Measurements from ENCODE around the gene COX4I2. TPM values are rescaled to one million over a fixed set of nuclear protein-coding genes. Genes with fewer than 3 reads are reported as not detected.

Gene COX4I2
- not detected in 5 replicates for total RNA-seq (2022; extraction: Qiagen RNA extraction; ENCODE audit: low read depth)

GRCh38 chr20:31637660-31638059 is at the start of gene COX4I2:
TSS of gene COX4I2 (plus strand) at chr20:31637912. CDS start at chr20:31639018, 1,106 bp downstream.

GRCh38 chr20:31605031-31605901 is 32.4 kb upstream of the COX4I2 start, which contains the start of gene ID1:
TSS of gene ID1 (plus strand) at chr20:31605289. CDS start at chr20:31605388, 99 bp downstream.

Other genes with a start within 250 kb of the COX4I2 start
- gene DEFB119, start 247.3 kb upstream of the COX4I2 start, total RNA-seq (2022; extraction: Qiagen RNA extraction; ENCODE audit: low read depth): not detected in 5 replicates
- gene DEFB121, start 231.7 kb upstream of the COX4I2 start, total RNA-seq (2022; extraction: Qiagen RNA extraction; ENCODE audit: low read depth): not detected in 5 replicates
- not detected in 5 replicates for gene DEFB123, start 197.3 kb upstream of the COX4I2 start, total RNA-seq (2022; extraction: Qiagen RNA extraction; ENCODE audit: low read depth)
- not detected in 5 replicates for gene DEFB124, start 162.8 kb upstream of the COX4I2 start, total RNA-seq (2022; extraction: Qiagen RNA extraction; ENCODE audit: low read depth)
- gene REM1, start 162.6 kb upstream of the COX4I2 start, total RNA-seq (2022; extraction: Qiagen RNA extraction; ENCODE audit: low read depth): 0.13 TPM in 2 of 5 replicates, not detected in the others
- gene HM13, start 123.5 kb upstream of the COX4I2 start, total RNA-seq (2022; extraction: Qiagen RNA extraction; ENCODE audit: low read depth): 207 to 259 TPM (median 239 TPM) in 5 replicates
- gene ID1, start 32.6 kb upstream of the COX4I2 start, total RNA-seq (2022; extraction: Qiagen RNA extraction; ENCODE audit: low read depth): 138 to 265 TPM (median 200 TPM) in 5 replicates
- 140 to 174 TPM (median 151 TPM) in 5 replicates for gene BCL2L1, start 85.0 kb downstream of the COX4I2 start, total RNA-seq (2022; extraction: Qiagen RNA extraction; ENCODE audit: low read depth)
- gene TPX2, start 101.4 kb downstream of the COX4I2 start, total RNA-seq (2022; extraction: Qiagen RNA extraction; ENCODE audit: low read depth): 98.8 to 113 TPM (median 111 TPM) in 5 replicates
- gene MYLK2, start 181.4 kb downstream of the COX4I2 start, total RNA-seq (2022; extraction: Qiagen RNA extraction; ENCODE audit: low read depth): 0.44 to 0.88 TPM (median 0.60 TPM) in 5 replicates
- gene FOXS1, start 207.7 kb downstream of the COX4I2 start, total RNA-seq (2022; extraction: Qiagen RNA extraction; ENCODE audit: low read depth): 0.55 to 1.6 TPM (median 1.1 TPM) in 5 replicates
- gene DUSP15, start 232.6 kb downstream of the COX4I2 start, total RNA-seq (2022; extraction: Qiagen RNA extraction; ENCODE audit: low read depth): 0.61 to 1.5 TPM (median 0.91 TPM) in 5 replicates
- gene TTLL9, start 232.7 kb downstream of the COX4I2 start, total RNA-seq (2022; extraction: Qiagen RNA extraction; ENCODE audit: low read depth): 0.07 to 0.11 TPM (median 0.09 TPM) in 3 of 5 replicates, not detected in the others